ENCODE results near the gene ZFYVE28. TPM values are rescaled to one million over a fixed set of nuclear protein-coding genes. Genes with fewer than 3 reads are reported as not detected.

Gene ZFYVE28
- total and polyA plus RNA-seq, 9 donors, result 1.3 to 12.1 (median 8.6) TPM

GRCh38 chr4:2220016-2220630 is 198.3 kb downstream of the ZFYVE28 start:
- Histone ChIP-seq H3K27me3 (no peaks in the 10 kb centered on the region), H3K4me3 (no peak overlapping the region), H3K4me1 (ENCODE audit: insufficient read depth) (no peaks in the 10 kb centered on the region), H3K36me3 (no peaks in the 10 kb centered on the region), H3K9me3 (no peaks in the 10 kb centered on the region), H3K27ac (no peak overlapping the region)
- peak; percentile 63 to 79 (median 76) for DNase-seq
- intact Hi-C loops (cut with DNase I), result loop anchor here in 1 of 4 donors (10.0 kb wide), 1 partner anchor 245 kb away; the partner anchor contains the start of gene RNF4
- TF ChIP-seq CTCF (IDR thresholded peaks at IDR 0.05), result peak; percentile 61 to 87 (median 72)
- TF ChIP-seq EP300 (IDR thresholded peaks at IDR 0.05), result no peak
- no peak for TF ChIP-seq POLR2A (IDR thresholded peaks at IDR 0.05)
- 7 to 10% (median 10%) methylated on average over 10 of the region's 10 CpGs for WGBS, 3 donors

Small RNA genes within 50 kb of the gene (small RNA-seq; reads per million reads assigned to genes)
- not detected for gene COX6B1P5

Other genes starting within 250 kb of the ZFYVE28 start
- 10 to 100 TPM in 6 of 7 donors, 1 to 10 TPM in 1; 9.3 to 17.4 (median 12.5) TPM for gene HAUS3, start 176.5 kb downstream of the ZFYVE28 start, total RNA-seq
- gene HAUS3, start 176.5 kb downstream of the ZFYVE28 start, polyA plus RNA-seq, result 10 to 100 TPM in 1 of 2 donors, 1 to 10 TPM in 1; 8.2 to 12.5 TPM
- gene POLN, start 176.5 kb downstream of the ZFYVE28 start, total RNA-seq, result 10 to 100 TPM in 1 of 7 donors, 1 to 10 TPM in 5, under 1 TPM in 1; 0.95 to 11.4 (median 3.4) TPM
- gene POLN, start 176.5 kb downstream of the ZFYVE28 start, polyA plus RNA-seq, result 1 to 10 TPM; 1.4 to 1.6 TPM
- gene MXD4, start 156.5 kb downstream of the ZFYVE28 start, total RNA-seq, result 10 to 100 TPM; 22.3 to 51.4 (median 35.3) TPM
- gene MXD4, start 156.5 kb downstream of the ZFYVE28 start, polyA plus RNA-seq, result 10 to 100 TPM; 10.3 to 41.5 TPM
- gene CFAP99, start 310 bp upstream of the ZFYVE28 start, total RNA-seq, result 10 to 100 TPM in 1 of 7 donors, 1 to 10 TPM in 3, not detected in 3; 1.1 to 12.9 (median 1.4) TPM
- gene CFAP99, start 310 bp upstream of the ZFYVE28 start, polyA plus RNA-seq, result under 1 TPM in 1 of 2 donors, not detected in 1; 0.10 TPM
- 10 to 100 TPM; 27.9 to 72.1 (median 47.1) TPM for gene RNF4, start 50.5 kb upstream of the ZFYVE28 start, total RNA-seq
- 10 to 100 TPM; 27.0 to 47.9 TPM for gene RNF4, start 50.5 kb upstream of the ZFYVE28 start, polyA plus RNA-seq
- 10 to 100 TPM; 18.5 to 39.1 (median 29.4) TPM for gene FAM193A, start 118.0 kb upstream of the ZFYVE28 start, total RNA-seq
- gene FAM193A, start 118.0 kb upstream of the ZFYVE28 start, polyA plus RNA-seq, result 10 to 100 TPM; 16.0 to 18.9 TPM

Measured in ovary (tissue), 9 donors.